MG63 (cell line): ENCODE measurements around the gene MAP3K5. TPM values are rescaled to one million over a fixed set of nuclear protein-coding genes. Genes with fewer than 3 reads are reported as not detected.
"Not testable (repeated sequence)": the region's sequence is repeated elsewhere in the genome, so short reads cannot be mapped to it uniquely, and the experiment has no call there.

ENCODE experiments used
- DNase-seq: peaks from one replicate; pipeline ENCODE4 v3.0.0-alpha.2; 2020
- H3K27me3 ChIP-seq: fragments of 250-450 bp; sonication (Bioruptor Pico); 2 replicates; pipeline ENCODE4 v1.5.1; 2020; ENCODE audit warnings: mild to moderate bottlenecking, moderate library complexity
- H3K36me3 ChIP-seq: fragments of 250-450 bp; sonication (Bioruptor Pico); 2 replicates; pipeline ENCODE4 v1.5.1; 2020; ENCODE audit warnings: mild to moderate bottlenecking, moderate library complexity
- H3K4me3 ChIP-seq: fragments of 250-450 bp; sonication (Bioruptor Pico); 2 replicates; pipeline ENCODE4 v1.5.1; 2020; ENCODE audit warnings: mild to moderate bottlenecking, moderate library complexity
- H3K9me3 ChIP-seq: fragments of 250-450 bp; sonication (Bioruptor Pico); 2 replicates; pipeline ENCODE4 v1.5.1; 2020; ENCODE audit warnings: mild to moderate bottlenecking, moderate library complexity
- total RNA-seq: library from RNA; depleted of rRNA; stranded (reverse); fragments of >200 nt; shearing (Covaris generic); gene quantifications from 2 replicates; pipeline ENCODE4 v1.2.3, GENCODE V29; 2014; ENCODE audit warnings: low replicate concordance

Gene MAP3K5
- total RNA-seq, 1 experiment from 2014 or later = 5.7 TPM

GRCh38 chr6:136803608-136804007 lies 11.3 kb upstream of the MAP3K5 start:
- Histone ChIP-seq H3K9me3 (no peaks in the 10 kb centered on the region), H3K27me3 (no peaks in the 10 kb centered on the region), H3K4me3 (no peak overlapping the region), H3K36me3 (no peaks in the 10 kb centered on the region)
- DNase-seq = no peak

- H3K9me3 ChIP-seq = no peaks in the 10 kb centered on the region
- DNase-seq = no peak
- no peak overlapping the region for H3K4me3 ChIP-seq
- no peaks in the 10 kb centered on the region for H3K27me3 ChIP-seq
- H3K36me3 ChIP-seq = no peaks in the 10 kb centered on the region
Observed at GRCh38 chr6:136801581-136801980, 9.3 kb upstream of the MAP3K5 start.

- Histone ChIP-seq H3K9me3 (no peaks in the 10 kb centered on the region), H3K36me3 (no peaks in the 10 kb centered on the region), H3K27me3 (no peaks in the 10 kb centered on the region), H3K4me3 (no peak overlapping the region)
- no peak for DNase-seq
Observed at GRCh38 chr6:136798044-136798443, 5.8 kb upstream of the MAP3K5 start.

- Histone ChIP-seq H3K36me3 (no peaks in the 10 kb centered on the region), H3K27me3 (no peaks in the 10 kb centered on the region), H3K4me3 (no peak overlapping the region), H3K9me3 (no peaks in the 10 kb centered on the region)
- DNase-seq = no peak
Observed at GRCh38 chr6:136795996-136796395, 3.7 kb upstream of the MAP3K5 start.

GRCh38 chr6:136795386-136795785 lies 3.1 kb upstream of the MAP3K5 start:
- DNase-seq = no peak
- no peaks in the 10 kb centered on the region for H3K9me3 ChIP-seq
- no peaks in the 10 kb centered on the region for H3K27me3 ChIP-seq
- no peak overlapping the region for H3K4me3 ChIP-seq
- H3K36me3 ChIP-seq = no peaks in the 10 kb centered on the region

GRCh38 chr6:136793363-136793762 lies 1.1 kb upstream of the MAP3K5 start:
- Histone ChIP-seq H3K27me3 (no peaks in the 10 kb centered on the region), H3K36me3 (no peaks in the 10 kb centered on the region), H3K9me3 (no peaks in the 10 kb centered on the region), H3K4me3 (peak overlapping the region; percentile 89)
- no peak for DNase-seq

GRCh38 chr6:136792095-136792409 lies 225 bp downstream of the MAP3K5 start:
- DNase-seq = no peak
- Histone ChIP-seq H3K4me3 (peak overlapping the region; percentile 89), H3K36me3 (no peaks in the 10 kb centered on the region), H3K27me3 (no peaks in the 10 kb centered on the region), H3K9me3 (no peaks in the 10 kb centered on the region)

- Histone ChIP-seq H3K36me3 (no peaks in the 10 kb centered on the region), H3K9me3 (no peaks in the 10 kb centered on the region), H3K27me3 (no peaks in the 10 kb centered on the region), H3K4me3 (peak overlapping the region; percentile 89)
- peak; percentile 65 for DNase-seq
Observed at GRCh38 chr6:136791296-136792094, 782 bp downstream of the MAP3K5 start.

GRCh38 chr6:136790411-136791295 lies 1.6 kb downstream of the MAP3K5 start:
- Histone ChIP-seq H3K36me3 (no peaks in the 10 kb centered on the region), H3K4me3 (peak overlapping the region; percentile 89), H3K9me3 (no peaks in the 10 kb centered on the region), H3K27me3 (no peaks in the 10 kb centered on the region)
- no peak for DNase-seq

- H3K36me3 ChIP-seq, H3K4me3 ChIP-seq, DNase-seq: not testable (repeated sequence)
Observed at GRCh38 chr6:136789440-136789839, 2.8 kb downstream of the MAP3K5 start.

GRCh38 chr6:136788069-136788902 lies 4.0 kb downstream of the MAP3K5 start:
- no peaks in the 10 kb centered on the region for H3K27me3 ChIP-seq
- no peaks in the 10 kb centered on the region for H3K9me3 ChIP-seq
- no peak overlapping the region for H3K4me3 ChIP-seq
- H3K36me3 ChIP-seq = no peaks in the 10 kb centered on the region
- DNase-seq = no peak

More at GRCh38 chr6:136789440-136789839, 2.8 kb downstream of the MAP3K5 start:
- not testable (repeated sequence) for H3K9me3 ChIP-seq, H3K27me3 ChIP-seq

- Histone ChIP-seq H3K27me3 (no peaks in the 10 kb centered on the region), H3K9me3 (no peaks in the 10 kb centered on the region), H3K4me3 (no peak overlapping the region), H3K36me3 (no peaks in the 10 kb centered on the region)
- no peak for DNase-seq
Observed at GRCh38 chr6:136787726-136788068, 4.6 kb downstream of the MAP3K5 start.

- DNase-seq = no peak
- no peaks in the 10 kb centered on the region for H3K9me3 ChIP-seq
- no peak overlapping the region for H3K4me3 ChIP-seq
- H3K36me3 ChIP-seq = no peaks in the 10 kb centered on the region
- H3K27me3 ChIP-seq = no peaks in the 10 kb centered on the region
Observed at GRCh38 chr6:136786658-136787057, 5.6 kb downstream of the MAP3K5 start.

GRCh38 chr6:136784910-136785746 lies 7.1 kb downstream of the MAP3K5 start:
- Histone ChIP-seq H3K36me3 (no peaks in the 10 kb centered on the region), H3K27me3 (no peaks in the 10 kb centered on the region), H3K4me3 (no peak overlapping the region), H3K9me3 (no peaks in the 10 kb centered on the region)
- DNase-seq = no peak

- DNase-seq = no peak
- Histone ChIP-seq H3K27me3 (no peaks in the 10 kb centered on the region), H3K36me3 (no peaks in the 10 kb centered on the region), H3K9me3 (no peaks in the 10 kb centered on the region), H3K4me3 (no peak overlapping the region)
Observed at GRCh38 chr6:136784271-136784664, 8.0 kb downstream of the MAP3K5 start.

GRCh38 chr6:136783495-136784270 lies 8.6 kb downstream of the MAP3K5 start:
- no peaks in the 10 kb centered on the region for H3K27me3 ChIP-seq
- DNase-seq = no peak
- H3K9me3 ChIP-seq = no peaks in the 10 kb centered on the region
- no peaks in the 10 kb centered on the region for H3K36me3 ChIP-seq
- no peak overlapping the region for H3K4me3 ChIP-seq
